ACC112 (cell line): ENCODE data around the gene SBK2.

Source experiments
- H2AFZ ChIP-seq: fragments of 200-600 bp; sonication (generic); one replicate; pipeline ENCODE4 v1.6.0; 2017; ENCODE audit warnings: antibody characterized with exemption, low read length; ENCODE audit not compliant: unreplicated experiment
- H3K27ac ChIP-seq: fragments of 200-600 bp; sonication (generic); 2 replicates; pipeline ENCODE4 v1.5.1; 2014; ENCODE audit warnings: low read depth, mild to moderate bottlenecking, antibody characterized with exemption, low read length, moderate library complexity
- H3K27me3 ChIP-seq: fragments of 200-600 bp; sonication (generic); 2 replicates; pipeline ENCODE4 v1.6.1; 2014; ENCODE audit warnings: mild to moderate bottlenecking, antibody characterized with exemption, low read length, moderate library complexity, mixed read lengths; ENCODE audit not compliant: insufficient read depth
- H3K36me3 ChIP-seq: fragments of 200-600 bp; sonication (generic); 2 replicates; pipeline ENCODE4 v1.6.1; 2016; ENCODE audit warnings: mild to moderate bottlenecking, antibody characterized with exemption, low read length, moderate library complexity, mixed read lengths; ENCODE audit not compliant: insufficient read depth
- H3K4me1 ChIP-seq: fragments of 200-600 bp; sonication (generic); one replicate; pipeline ENCODE4 v1.6.1; 2016; ENCODE audit warnings: low read length, mixed read lengths; ENCODE audit not compliant: insufficient read depth, unreplicated experiment, control insufficient read depth
- H3K4me3 ChIP-seq: fragments of 200-600 bp; sonication (generic); 2 replicates; pipeline ENCODE4 v1.5.1; 2014; ENCODE audit warnings: mild to moderate bottlenecking, low read depth, low read length
- H3K79me2 ChIP-seq: fragments of 200-600 bp; sonication (generic); one replicate; pipeline ENCODE4 v1.6.0; 2016; ENCODE audit warnings: low read length; ENCODE audit not compliant: control insufficient read depth, unreplicated experiment, insufficient read depth

The SBK2 gene

GRCh38 chr19:55554302-55554701 lies 17.4 kb upstream of the SBK2 start:
- no peaks in the 10 kb centered on the region for H3K27me3 ChIP-seq
- H3K79me2 ChIP-seq = no peaks in the 10 kb centered on the region
- H3K4me1 ChIP-seq = peaks cover 21% of the 10 kb centered on the region
- H3K27ac ChIP-seq = no peak overlapping the region
- H3K36me3 ChIP-seq = no peaks in the 10 kb centered on the region
- H2AFZ ChIP-seq = no peak overlapping the region
- H3K4me3 ChIP-seq = no peak overlapping the region

GRCh38 chr19:55553217-55554182 lies 16.6 kb upstream of the SBK2 start:
- H3K4me1 ChIP-seq = peaks cover 23% of the 10 kb centered on the region
- H3K27ac ChIP-seq = peak overlapping the region; percentile 40; the same call in 1 of the 2 replicates
- no peaks in the 10 kb centered on the region for H3K36me3 ChIP-seq
- H3K27me3 ChIP-seq = no peaks in the 10 kb centered on the region
- no peaks in the 10 kb centered on the region for H3K79me2 ChIP-seq
- H2AFZ ChIP-seq = no peak overlapping the region
- H3K4me3 ChIP-seq = no peak overlapping the region

- no peaks in the 10 kb centered on the region for H3K36me3 ChIP-seq
- no peaks in the 10 kb centered on the region for H3K79me2 ChIP-seq
- H3K27me3 ChIP-seq = no peaks in the 10 kb centered on the region
- H3K4me1 ChIP-seq = peaks cover 26% of the 10 kb centered on the region
- no peak overlapping the region for H3K4me3 ChIP-seq
- 0 out of 2 replicates have a peak overlapping the region, but pooled peaks have one; percentile 40 for H3K27ac ChIP-seq
- H2AFZ ChIP-seq = peak overlapping the region; percentile 22
Observed at GRCh38 chr19:55552620-55553019, 15.7 kb upstream of the SBK2 start.

GRCh38 chr19:55552206-55552605 lies 15.3 kb upstream of the SBK2 start:
- no peaks in the 10 kb centered on the region for H3K79me2 ChIP-seq
- no peak overlapping the region for H3K4me3 ChIP-seq
- H3K27me3 ChIP-seq = no peaks in the 10 kb centered on the region
- peak overlapping the region; percentile 22 for H2AFZ ChIP-seq
- 0 out of 2 replicates have a peak overlapping the region, but pooled peaks have one; percentile 26 for H3K27ac ChIP-seq
- no peaks in the 10 kb centered on the region for H3K36me3 ChIP-seq
- peaks cover 29% of the 10 kb centered on the region for H3K4me1 ChIP-seq

- Histone ChIP-seq H3K79me2 (no peaks in the 10 kb centered on the region), H3K4me3 (peak overlapping the region; percentile 53; the same call in 1 of the 2 replicates), H3K27ac (peak overlapping the region; percentile 98), H3K36me3 (no peaks in the 10 kb centered on the region), H3K27me3 (no peaks in the 10 kb centered on the region), H2AFZ (no peak overlapping the region), H3K4me1 (peaks cover 33% of the 10 kb centered on the region)
Observed at GRCh38 chr19:55550321-55550650, 13.4 kb upstream of the SBK2 start.

- H2AFZ ChIP-seq = peak overlapping the region; percentile 69
Observed at GRCh38 chr19:55549500-55550320, 12.8 kb upstream of the SBK2 start.

GRCh38 chr19:55546822-55547614 lies 10.1 kb upstream of the SBK2 start:
- Histone ChIP-seq H3K27ac (peak overlapping the region; percentile 70), H3K4me3 (no peak overlapping the region), H3K27me3 (no peaks in the 10 kb centered on the region), H3K79me2 (no peaks in the 10 kb centered on the region), H3K4me1 (peaks cover 21% of the 10 kb centered on the region), H2AFZ (no peak overlapping the region), H3K36me3 (no peaks in the 10 kb centered on the region)

More at GRCh38 chr19:55549500-55550320, 12.8 kb upstream of the SBK2 start:
- H3K4me3 ChIP-seq = peak overlapping the region; percentile 53
- H3K4me1 ChIP-seq = peaks cover 33% of the 10 kb centered on the region
- H3K27me3 ChIP-seq = no peaks in the 10 kb centered on the region
- no peaks in the 10 kb centered on the region for H3K79me2 ChIP-seq
- no peaks in the 10 kb centered on the region for H3K36me3 ChIP-seq
- peak overlapping the region; percentile 98 for H3K27ac ChIP-seq

GRCh38 chr19:55546011-55546410 lies 9.1 kb upstream of the SBK2 start:
- Histone ChIP-seq H3K79me2 (no peaks in the 10 kb centered on the region), H2AFZ (no peak overlapping the region), H3K27ac (no peak overlapping the region), H3K27me3 (no peaks in the 10 kb centered on the region), H3K36me3 (no peaks in the 10 kb centered on the region), H3K4me3 (no peak overlapping the region), H3K4me1 (peaks cover 21% of the 10 kb centered on the region)

GRCh38 chr19:55545443-55545842 lies 8.5 kb upstream of the SBK2 start, which contains the start of gene SBK3:
Gene SBK3, minus strand, starts transcription at chr19:55545543. Its CDS starts 0 bp downstream, at chr19:55545543.
- Histone ChIP-seq H3K4me3 (no peak within 1 kb of the TSS), H3K36me3 (no peaks in the 10 kb centered on the region), H3K79me2 (no peaks in the 10 kb centered on the region), H2AFZ (no peak within 1 kb of the TSS), H3K27me3 (no peaks in the 10 kb centered on the region), H3K4me1 (peaks cover 21% of the 10 kb centered on the region), H3K27ac (no peak within 1 kb of the TSS)
